ENCODE data around the gene RALGPS1.

RALGPS1 gene

DNA sequence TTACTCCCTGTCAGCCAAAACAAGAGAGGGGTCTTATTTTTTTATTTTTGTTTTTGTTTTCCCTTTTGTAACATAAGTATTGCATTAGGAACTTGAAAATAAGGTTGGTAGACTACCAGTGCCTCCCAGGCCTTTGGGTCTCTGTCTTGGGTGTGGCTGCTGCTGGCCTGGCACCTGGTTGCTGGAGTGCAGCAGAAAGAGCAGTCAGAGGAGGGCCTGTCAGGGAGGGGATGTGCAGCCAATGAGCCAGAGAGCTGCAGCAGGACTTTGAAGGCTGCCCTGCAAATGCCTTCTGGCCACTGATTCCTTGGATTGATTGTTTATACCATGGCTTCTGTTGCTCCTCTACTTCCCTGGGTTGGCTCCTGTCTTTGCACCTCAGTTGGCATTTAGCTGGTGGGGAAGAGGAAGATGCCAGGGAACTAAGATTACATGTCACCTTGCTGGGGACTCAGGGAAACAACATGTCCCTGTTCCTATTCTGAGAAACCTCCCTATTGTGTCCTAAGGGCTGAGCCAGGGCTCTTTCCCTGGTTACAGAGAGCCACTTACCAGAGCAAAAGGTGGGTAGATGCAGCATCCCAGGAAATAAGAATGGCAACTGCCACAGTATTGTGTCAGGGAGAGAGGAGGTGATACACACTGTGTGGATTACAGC lies 141.3 kb downstream of the RALGPS1 start:
- no peak for DNase-seq

DNA sequence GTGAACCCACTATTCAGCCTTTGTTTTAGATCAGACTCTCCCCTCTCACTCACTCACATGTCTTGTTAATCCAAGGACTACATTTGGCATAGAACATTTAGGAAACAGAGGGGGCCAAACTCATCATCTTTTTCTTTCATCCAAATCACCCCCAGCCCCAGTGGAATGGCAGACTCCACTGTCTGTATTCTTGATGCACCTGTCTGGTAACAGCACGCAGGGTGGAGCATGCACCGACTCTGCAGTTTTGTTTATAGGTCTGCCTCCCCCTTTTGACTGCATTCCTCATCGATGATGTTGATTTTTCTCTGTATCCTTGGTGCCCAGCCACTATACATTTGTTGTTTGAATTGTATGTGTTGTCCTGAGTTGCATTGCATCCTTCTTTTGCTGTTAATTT lies 141.9 kb downstream of the RALGPS1 start:
- no peak for DNase-seq

DNA sequence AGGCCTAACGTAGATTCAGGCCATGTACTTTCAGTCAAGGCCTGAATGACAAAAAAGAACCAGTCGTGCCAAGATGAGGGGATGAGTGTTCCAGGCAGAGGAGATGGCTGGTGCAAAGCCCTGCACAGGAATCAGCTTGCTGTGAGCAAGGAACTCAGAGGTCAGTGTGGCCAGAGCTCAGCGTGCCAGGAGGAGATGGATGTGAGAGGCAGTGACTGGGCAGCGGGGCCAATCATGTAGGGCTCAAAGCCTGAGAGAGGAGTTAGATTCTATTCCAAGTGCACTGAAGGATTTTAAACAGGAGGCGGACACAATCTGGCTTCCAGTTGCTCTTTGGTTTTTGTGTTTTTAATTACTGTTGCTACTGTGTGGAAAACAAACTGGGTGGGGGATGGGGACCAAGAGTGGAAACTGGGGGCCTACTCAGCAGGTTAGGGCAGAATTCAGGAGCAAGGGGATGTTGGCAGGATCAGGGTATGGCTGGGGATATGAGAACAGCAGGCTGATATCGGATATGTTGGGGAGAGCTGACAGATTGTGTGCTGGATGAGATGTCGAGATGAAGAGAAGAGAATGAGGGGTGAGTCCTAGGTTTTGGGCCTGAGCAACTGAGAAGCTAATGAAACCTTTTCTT lies 143.5 kb downstream of the RALGPS1 start:
- DNase-seq, result no peak

DNA sequence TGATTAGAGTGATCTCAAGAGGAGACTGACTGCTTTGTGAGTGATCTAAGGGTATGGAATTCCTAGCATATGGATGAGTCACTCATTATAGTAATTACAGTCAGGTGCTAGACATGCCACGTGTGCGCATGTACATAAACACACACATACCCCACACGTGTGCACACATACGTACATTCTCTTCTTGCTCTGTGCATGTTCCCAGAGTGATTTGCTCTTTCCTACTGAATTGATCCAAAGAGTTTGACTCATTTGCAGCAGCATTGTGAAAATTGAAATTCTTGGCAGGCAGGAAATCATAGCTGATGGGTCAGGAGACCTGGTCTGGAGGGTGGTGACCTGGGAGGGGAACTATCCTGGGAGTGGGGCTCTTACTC lies 144.1 kb downstream of the RALGPS1 start:
- no peak for DNase-seq

DNA sequence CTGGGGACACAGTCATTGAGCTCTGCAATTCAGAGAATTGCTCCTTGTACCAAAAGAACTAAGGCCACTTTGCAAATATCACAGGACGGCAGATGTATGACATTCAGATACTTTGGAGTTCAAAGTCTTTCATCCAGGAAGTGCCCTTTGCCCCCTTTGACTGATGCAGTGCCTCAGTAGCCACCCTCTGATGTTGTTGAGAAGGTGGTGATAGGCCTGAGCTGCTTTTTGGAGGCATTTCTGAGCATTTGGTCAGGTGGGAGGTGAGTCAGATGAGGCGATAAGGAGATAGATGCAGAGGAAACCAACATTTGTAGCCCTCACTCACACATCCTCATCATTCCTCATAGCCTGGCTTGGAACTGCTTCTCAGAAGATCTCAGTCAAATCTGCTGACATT lies 144.4 kb downstream of the RALGPS1 start:
- no peak for DNase-seq

DNA sequence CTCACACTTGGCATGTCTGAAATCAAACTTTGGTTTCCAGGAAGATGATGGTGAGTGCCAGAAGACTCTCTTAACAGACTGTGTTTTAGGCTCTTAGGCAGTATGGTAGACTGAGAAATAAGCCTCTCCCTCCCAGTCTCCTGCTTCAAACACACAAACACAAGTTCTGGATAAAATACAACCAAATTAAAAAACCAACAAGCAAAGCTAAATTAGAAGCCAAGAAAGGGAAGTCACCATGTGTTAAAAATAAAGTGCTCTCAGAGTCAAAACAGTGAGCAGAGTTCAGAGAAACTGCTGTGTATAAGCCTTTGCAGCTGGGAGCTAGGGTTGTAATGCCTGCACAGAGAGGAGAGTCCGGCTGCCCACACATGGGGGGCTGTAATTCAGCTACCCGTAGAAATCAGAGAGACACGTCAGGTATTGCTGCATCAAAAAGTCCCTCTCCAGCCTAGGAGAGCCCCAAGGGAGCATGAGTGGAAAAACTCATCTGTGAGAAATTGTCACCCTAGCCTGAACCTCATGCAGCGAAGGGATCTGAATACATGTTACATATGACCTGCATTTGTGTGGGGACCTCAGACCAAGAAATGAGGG lies 145.3 kb downstream of the RALGPS1 start:
- DNase-seq, result no peak

DNA sequence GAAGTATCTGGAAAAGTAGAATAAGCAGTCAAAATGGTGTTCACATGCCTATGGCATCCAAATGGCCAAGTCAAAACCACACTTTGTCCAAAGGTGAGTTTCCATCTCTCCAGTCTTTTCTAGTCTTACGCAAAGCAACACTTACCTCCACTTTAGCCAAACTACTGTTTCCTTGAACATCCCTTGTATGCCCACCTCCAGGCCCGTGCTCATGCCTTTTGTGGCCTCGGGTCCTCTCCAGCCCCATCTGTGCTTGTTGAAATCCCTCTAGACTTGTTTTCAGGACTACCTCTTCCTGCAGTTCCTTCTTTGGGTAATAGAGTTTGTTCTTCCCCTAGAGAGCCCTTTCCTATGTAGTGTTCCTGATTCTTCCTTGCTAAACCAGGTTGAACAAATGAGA lies 146.8 kb downstream of the RALGPS1 start:
- DNase-seq, result no peak

DNA sequence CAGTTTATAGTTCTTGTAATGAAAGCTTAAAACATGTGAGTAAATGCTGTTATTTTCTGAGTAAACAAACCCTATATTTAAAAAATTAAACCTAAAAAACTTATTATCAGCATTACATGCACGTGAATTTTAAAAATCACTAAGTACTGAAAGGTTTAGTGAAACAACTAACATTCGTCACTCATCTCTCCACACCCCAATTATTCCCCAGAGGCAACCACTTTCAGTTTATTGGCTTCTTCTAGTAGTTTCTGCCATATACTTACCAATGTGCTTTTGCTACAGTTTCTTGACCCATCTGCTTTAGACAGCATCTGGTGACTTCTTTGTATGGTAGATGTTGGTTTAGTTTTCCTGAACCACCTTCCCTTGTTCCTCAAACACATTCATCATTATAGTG lies 149.8 kb downstream of the RALGPS1 start:
- no peak for DNase-seq

DNA sequence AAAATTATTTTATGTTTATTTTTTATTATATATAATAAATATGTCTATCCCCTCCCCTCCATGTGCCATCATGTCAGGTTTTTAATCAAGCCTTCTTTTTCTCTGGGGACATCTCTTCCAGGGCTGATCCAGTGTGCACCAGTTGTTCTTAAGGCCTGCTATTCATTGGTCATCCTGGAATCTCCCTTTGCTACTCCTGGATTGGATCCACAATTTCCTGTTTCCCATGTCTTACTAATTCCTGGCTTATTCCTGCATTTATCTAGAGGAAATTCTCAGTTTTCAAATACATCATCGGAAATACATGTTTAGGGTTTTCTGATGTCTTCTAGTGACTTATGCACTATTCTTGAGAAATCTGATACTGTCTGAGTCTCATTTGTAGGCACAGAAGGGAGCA lies 151.0 kb downstream of the RALGPS1 start:
- no peak for DNase-seq

DNA sequence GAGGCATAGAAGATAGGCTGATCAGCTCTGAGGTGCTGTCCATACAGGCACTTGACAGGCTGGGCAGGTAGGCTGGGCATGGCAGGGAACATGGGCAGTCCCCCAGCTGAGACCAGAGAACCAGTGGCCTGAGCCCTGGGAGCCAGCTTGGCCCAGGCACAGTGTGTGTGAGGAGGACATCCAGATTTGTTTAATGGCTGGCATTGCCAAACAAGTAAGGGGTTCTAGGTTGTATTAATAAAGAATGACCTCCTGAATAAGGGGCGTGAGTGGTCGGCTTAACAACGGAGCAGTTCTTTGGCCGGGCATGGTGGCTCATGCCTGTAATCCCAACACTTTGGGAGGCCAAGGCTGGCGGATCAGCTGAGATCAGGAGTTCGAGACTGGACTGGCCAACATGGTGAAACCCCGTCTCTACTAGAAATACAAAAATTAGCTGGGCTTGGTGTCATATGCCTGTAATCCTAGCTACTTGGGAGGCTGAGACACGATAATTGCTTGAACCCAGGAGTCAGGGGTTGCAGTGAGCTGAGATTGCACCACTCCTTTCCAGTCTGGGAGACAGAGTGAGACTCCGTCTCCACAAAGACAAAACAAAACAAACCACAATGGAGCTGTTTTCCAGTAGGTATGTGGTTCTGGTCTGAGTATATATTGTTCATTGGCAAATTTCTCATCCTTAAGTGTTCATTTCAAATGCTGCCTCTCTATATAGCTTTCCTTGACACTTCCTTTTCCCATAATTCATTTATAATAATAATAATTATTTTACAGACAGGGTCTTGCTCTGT lies 151.7 kb downstream of the RALGPS1 start:
- DNase-seq, result no peak

DNA sequence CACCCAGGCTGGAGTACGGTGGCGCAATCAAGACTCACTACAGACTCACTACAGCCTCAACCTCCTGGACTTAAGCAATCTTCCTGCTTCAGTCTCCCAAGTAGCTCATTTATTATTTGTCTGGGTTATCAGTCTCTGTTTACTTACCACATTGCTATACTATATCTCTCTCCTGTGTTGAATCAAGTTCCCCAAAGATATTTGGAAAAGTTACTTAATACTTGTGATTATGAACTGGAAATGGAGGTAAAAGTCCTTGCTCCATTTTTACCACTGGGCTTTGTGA lies 152.2 kb downstream of the RALGPS1 start:
- DNase-seq, result no peak

DNA sequence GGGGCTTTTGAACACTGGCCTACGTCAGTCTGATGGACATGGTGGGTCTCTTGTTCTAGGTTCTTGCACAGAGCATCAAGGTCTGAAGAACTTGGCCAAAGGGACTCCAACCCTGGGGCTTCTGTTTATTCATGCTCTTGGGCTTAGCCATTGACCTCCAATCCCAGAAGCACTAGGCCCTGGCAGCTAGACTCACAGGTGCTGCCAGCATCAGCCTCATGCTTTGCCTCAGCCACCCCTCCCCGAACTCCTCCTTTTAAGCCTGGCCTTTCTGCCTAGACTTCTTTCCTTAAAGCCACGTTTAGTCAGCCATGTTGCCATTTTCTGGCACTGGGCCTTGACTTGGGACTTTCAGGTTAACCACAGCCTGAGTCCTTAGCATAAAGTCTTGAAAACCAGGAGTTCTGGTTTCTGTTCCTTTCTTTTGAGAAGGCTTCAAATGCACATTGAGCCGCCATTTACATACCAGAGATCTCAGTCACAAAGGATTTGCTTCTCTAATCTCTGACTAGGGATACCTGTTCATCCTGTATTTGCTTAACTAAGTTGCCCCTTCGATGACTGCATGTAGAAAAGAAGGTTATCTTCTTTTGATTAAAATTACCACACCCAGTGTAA lies 153.1 kb downstream of the RALGPS1 start:
- DNase-seq, result no peak

DNA sequence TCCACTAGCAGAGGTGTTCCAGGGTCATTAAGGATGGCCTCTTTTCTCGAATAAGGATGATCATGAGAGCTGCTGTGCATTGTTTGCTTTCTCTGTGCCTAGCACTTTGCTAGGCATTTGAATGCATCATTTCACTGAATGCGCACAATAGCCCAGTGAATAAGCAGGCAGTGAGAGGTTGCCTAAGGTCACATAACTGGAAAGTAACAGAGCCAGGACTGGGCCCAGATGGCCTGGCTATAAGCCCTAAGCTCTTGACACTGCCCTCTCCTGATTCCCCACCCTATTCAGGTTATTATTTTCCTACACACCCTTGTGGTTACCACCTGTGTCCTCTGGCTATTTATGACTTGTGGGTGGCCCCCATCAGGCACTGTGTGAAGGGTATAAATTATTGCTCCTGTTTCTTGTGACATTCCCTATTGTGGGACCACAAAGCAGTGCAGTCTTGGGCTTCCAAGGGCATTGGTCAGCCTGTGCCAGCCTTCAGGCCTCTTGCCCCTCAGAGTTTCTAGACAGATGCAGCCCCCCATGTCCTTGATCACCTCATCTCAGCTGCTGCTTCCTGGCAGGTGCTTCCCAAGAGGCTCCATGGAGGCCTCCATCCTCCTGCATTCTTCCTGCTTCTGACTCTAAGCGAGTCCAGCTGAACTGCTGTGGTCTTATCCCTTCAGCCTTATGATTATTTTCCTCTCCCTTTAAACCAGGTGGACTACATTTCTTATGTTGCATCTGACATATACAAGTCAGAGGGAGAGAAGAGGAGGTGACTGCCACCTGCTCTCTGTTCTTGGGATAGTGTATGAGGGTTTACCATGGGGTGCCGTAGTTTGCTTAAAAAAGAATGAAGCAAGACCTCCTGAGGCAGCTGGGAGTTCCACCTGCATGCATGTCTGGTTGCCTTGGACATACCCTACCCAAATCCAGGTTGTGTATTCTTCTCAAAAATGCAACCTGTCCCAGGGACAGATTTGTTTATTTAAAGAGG lies 160.3 kb downstream of the RALGPS1 start:
- DNase-seq, result no peak

DNA sequence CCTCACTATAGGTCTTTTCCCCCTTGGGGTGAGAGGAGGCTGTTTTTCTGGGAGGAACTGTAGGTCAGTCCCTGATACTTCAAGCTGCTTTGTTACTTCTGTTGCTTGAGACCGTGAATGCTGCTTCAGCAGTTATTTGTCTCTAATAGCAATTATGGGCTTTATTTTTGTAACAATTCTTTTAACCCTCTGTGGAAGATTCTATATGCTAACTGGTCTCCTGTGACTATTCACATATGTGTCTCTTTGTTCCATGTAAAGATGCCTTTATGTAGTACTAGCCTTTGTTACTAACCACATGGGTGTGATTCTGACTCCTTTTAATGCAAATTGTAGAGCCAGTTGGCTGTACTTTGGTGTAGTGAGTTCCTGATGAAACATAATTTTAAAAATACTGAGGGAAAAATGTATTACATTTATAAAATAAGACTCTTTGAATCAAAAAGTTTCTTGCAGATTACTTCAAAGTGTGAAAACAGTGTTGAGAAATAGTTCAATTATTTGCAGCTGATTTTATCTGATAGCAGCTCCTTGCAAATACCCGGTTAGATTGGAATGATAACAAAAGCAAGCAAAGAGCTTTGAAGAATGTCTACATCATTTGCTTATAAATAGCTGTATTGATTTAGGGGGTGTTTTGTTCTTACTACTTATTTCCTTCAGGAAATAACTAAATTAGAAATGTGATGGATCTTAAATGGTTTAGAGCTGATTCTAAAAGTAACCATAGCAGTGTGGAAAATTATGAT lies 161.2 kb downstream of the RALGPS1 start:
- no peak for DNase-seq

DNA sequence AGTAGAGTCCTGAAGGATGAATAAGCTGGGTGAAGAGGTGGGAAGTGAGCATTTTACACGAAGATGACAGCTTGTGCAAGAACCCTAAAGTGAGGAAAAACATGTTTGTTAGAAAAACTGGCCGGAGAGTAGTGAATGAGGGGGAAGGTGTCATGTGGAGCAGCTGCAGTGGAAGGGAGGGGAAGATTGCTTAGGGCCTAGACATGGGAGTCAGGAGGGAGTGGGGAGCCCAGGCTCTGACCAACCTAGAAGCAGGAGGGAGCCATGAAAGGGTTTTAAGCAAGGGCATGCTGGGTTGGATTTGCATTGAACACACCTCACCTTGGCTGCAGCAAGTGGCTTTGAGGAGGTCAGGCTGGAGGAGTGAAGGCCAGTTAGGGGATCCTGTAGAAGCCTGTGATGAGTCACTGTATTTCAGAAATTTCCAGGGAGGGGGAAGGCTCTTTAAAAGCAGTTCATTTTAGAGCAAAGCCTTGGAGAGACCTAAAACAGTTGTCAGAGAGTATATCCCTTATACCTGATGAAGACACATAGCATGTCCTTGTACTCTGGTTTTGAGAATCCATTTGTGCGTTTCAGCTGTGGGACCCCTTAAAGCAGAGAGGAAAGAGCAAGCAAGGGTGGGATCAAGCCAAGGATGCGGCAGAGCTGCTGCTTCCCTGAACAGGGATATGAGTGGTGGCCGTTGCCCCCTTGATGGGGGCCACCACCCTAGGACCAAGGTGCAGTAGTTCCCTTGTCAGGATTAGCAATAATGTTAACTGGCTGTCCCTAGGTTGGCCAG lies 162.5 kb downstream of the RALGPS1 start:
- DNase-seq, result no peak

DNA sequence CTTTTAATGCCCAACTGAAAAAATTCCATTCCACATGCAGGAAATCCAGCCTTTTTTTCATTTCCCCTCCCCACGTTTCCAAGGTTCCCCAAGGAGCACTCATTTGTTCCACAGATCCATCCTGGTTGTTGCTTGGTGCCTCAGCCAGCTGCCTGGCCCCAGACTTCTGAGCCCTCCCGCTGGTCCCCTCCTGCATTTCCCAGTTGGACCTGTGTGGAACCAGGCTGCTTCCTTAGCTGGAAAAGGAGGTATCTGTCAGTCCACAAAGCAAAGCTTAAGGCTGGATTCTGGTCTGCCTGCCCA lies 163.0 kb downstream of the RALGPS1 start:
- no peak for DNase-seq

DNA sequence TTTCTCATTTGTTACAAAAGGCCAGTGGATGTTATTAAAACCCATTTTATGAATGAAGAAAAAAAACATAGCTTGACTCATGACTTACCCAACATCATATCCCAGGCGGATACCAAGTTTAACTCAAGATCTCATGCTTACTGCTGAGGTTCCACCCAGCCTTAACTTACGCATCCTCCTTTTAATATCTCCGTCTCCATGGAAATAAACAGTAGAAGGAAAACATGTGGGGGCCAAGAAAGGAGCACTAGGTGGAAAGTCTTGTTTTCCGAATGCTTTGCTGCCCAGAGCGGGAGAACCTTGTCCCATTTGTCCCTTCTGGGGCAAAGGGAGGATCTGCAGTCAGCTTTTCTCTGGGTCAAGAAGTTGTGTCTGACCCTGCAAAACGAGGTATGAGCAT lies 163.8 kb downstream of the RALGPS1 start:
- DNase-seq, result no peak

DNA sequence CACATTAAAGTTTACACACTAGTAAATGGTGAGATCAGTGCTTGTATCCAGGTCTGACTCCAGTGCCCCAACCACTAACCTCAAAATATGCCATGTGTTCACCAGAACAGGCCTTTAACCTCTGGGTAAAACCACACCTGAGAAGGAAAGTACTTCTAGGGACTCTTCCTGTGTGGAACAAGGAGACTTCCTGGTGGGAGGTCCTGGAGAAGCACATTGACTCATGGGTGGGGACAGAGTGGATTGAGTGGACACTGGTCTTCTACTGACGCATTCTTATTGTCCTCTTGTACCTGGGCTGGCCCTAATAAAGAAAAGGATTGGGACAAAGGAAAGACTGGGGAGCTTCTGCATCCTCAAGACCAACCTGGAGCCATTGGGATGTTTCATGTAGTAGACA lies 164.4 kb downstream of the RALGPS1 start:
- no peak for DNase-seq

DNA sequence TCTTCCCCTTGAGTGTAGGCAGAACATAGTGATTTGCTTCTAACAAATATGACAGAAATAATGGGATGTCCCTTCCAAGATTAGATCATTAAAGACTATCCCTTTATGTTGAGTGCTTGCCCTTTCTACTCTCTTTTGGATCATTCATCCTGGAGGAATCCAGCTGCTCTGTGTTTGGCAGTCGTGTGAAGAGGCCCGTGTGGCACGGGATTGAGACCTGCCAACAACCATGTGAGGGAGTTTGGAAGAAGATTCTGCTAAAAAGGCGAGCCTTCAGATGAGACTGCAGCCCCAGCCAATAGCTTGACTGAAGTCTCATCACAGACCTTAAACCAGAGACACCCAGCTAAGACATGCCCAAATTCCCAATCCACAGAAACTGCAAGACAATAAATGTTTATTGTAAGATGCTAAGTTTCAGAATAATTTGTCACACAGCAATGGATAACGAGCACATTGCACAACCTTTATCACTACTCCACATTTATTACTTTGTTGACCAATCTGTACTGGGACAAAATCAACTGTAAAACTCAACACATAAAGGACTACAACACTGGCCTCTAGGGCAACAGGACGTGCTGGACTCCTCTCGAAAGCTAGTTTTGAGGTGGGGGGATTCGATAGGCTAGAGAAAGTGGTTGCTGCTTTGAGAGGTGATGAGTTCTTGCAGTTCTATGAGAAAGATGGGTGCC lies 165.0 kb downstream of the RALGPS1 start:
- DNase-seq, result no peak
